ENCODE data around the gene PRKD3.

- TF ChIP-seq CTCF (IDR thresholded peaks at IDR 0.05) (no peak), POLR2A (IDR thresholded peaks at IDR 0.05) (no peak), EP300 (IDR thresholded peaks at IDR 0.05) (no peak)
Observed at GRCh38 chr2:37361216-37361815, 36.7 kb upstream of the PRKD3 start.
